Hematopoietic multipotent progenitor cell treated with erythropoietin and hydrocortisone succinate and interleukin-3 and kit ligand, for 4 days (in vitro differentiated cells): ENCODE data around the gene ADAM19.

Experiments used
- DNase-seq: peaks from one replicate; pipeline ENCODE4 v3.0.0-alpha.2; 2015

The ADAM19 gene

DNA sequence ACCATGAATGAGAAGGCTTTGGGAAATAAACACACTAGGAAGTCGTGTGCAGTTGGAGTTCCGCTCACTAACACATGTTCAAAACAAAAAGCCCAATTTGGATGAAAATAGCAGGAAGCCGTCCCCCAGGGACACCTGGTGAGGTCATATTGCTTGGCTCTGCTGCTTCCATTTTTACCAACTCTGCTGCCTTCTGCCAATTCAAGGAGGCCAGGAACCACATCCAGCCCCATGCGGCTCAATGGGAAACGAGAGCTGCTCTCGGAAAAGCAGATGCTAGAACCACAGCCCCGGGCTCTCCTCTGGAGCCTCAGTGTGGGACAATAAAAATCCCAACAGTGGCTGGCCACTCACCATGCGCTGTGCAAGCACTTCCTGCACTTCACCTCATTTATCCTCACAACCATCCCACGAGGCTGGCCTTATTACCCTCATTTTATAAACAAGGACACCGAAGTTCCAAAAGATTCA, 13.4 kb downstream of the ADAM19 start:
- DNase-seq: no peak

DNA sequence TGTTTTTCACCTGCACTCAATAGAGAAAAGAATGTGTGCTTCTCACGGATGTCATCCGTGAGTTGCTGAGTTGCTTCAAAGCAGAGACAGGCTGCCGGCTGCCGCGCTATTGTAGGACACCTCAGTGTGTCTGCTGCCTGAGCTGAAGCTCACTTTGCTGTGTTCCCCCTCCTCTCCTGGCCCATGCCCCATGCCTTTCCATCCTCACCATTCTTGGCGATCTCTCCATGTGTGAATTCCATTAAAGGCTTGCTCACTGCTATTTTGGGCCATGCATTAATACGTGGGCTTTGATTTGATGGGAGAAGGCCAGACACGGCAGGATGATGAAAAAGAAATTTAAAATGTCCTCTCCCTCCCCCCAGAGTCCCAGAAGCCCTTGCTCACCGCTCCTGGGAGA, 14.5 kb downstream of the ADAM19 start:
- no peak for DNase-seq

DNA sequence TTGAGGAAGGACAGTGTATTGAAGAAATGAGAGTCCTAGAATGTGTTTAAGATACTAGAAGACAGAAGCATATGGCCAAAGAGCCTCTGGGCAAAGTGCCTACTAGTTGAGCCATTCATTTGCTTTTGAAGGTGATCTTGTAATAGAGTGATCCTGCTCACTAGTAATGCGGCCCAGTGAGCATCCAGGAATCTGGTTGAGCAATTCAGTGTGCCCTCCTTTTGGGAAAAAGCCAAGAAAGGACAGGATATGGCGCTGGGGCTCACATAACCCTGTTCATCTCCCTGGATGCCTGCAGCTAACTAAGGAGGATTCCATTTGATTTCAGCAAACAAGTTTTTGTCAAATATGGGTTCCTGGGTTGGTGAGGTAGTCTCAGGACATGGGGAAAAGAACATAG, 16.3 kb downstream of the ADAM19 start:
- no peak for DNase-seq

DNA sequence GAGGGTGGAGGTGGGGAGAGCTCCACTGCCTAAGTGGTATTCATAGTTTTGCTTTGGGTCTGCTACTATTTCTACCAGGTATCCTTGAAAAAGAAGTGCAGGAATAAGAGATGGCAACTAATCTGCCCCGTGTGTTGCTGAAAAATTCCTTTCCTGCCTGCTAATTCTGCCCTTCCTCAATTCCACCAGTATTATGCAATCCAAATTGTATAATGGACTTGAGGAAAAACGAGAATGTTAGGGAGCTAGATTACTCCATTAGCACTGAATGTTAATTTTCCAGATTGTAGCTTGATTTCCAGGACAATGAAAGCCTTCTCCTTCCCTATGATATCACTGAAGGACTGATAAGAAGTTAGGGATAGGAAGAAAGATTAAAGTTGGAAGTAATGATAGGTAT, 16.9 kb downstream of the ADAM19 start:
- no peak for DNase-seq

DNA sequence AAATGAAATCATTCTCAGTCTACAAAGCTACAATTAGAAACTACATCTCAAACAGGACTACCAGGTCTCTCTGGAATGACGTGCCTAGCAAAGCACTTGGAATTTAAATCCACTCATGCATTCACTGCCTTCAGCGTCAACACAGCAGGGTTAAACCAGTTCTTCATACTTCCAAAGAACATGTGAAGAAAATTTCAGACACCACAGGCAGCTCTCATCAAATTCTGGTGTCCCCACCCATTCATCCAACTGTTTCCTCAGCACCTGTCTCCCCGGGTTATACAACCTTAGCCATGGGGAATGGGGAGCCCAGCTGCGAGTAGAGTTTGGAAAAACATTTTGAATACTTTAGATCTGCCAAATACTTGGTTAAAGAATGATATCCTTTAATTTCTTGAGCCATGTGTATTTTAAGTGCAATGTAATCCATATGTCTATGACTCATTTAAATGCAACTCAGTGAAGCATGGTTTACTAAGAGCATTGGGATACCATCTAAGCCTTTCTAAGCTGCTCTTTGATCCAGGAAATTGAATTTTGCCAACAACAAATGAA, 17.5 kb downstream of the ADAM19 start:
- no peak for DNase-seq

DNA sequence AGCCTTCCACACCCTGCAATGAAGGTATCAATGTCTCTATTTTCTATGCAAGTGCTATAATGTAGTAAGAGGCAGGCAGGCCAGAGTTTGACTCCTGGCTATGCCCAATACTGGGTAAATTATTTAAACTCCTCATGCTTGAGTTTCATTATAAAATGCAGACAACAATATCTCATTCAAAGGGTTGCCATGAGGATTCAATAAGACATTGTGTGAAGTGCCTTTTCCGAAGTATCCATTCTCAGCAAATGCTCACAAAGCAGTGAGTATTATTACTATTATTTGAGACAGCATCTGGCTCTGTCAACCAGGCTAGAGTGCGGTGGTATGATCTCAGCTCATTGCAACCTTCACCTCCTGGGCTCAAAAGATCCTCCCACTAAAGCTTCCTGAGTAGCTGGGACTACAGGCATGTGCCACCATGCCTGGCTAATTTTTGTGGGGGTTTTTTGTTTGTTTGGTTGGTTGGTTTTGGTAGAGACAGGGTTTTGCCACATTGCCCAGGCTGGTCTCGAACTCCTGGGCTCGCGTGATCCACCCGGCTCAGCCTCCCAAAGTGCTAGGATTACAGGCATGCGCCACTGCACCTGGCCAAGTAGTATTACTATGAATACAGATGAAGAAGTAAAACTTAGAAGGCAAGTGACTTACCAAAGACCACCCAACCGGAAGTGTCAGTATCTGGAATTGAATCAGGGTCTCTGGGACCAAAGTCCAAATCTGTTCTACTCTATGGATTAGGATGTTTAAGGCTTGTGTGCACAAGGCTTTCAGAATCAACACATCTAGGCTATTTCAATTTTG, 18.8 kb downstream of the ADAM19 start:
- DNase-seq: no peak

DNA sequence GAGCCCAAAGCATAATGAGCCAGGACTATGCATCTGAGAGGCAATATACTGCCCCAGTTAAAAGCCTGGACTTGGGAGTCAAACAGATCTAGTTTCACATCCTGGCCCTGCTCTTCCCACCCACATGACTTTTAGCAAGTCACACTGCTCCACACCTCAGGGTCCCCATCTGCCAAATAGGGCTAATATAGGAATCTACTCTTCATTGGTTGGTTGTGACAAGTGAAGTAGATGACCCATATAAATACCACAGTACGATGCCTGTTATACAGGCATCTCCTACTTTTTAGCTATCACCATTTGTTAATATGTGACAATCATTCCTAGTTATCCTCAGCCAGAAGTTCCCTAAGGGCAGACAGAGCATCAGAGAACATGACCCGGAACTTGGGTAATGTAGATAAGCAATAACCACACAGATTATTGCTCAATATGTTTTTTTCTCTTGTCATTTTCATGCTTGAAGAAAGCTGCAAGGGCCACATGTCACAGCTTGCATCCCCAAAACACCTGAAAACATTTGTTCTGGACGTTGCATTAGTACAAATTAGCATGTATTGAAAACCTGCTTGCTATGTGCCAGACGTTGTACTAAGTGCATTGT, 20.4 kb downstream of the ADAM19 start:
- peak; percentile 64 for DNase-seq

DNA sequence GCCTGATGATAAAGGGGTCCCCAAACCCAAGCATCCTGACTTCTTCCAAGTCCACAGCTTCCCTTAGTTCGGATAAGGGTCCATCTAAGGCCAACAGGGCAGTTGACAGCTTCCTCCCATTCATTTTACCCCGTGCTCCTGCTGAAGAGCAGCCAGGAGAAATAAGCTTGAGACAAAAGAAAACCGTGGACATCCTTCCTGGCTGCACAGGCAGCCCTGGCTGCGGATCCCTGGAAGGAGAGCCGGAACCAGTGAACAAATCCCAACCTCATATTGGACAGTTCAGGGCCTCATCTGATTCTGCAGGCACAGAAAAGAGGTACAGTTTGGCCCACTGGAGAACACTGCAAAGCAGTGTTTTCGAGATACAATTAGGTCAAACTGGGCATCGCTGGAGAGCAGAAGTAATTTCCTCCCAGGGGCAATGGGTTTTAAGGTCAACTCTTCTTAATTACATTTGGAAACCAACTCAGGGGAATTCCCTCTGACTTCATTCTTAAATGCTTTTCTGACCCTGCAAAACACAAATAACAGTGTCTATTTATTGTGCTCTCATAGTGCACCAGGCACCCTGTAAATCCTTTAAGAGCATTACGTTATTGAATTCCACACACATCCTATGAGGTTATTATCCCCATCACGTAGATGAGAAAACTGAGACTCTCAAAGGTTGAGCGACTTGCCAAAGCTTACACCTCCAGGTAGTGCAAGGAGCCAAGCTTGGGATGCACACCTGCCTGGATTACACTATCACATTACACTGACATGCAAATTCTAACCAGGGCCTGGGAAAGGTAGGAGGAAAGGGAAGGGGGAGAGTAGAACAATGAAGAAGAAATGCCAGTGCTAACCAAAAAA, 21.2 kb downstream of the ADAM19 start:
- no peak for DNase-seq

DNA sequence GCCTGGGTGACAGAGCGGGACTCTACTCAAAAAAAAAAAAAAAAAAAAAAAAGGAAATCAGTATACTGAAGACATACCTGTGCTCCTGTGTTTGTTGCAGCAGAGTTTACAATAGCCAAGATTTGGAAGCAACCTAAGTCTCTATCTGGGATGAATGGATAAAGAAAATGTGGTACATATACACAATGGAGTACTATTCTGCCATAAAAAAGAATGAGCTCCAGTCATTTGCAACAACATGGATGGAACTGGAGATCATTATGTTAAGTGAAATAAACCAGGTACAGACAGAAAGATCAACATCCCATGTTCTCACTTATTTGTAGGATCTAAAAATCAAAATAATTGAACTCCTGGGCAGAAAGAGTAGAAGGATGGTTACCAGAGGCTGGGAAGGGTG, 22.9 kb downstream of the ADAM19 start:
- no peak for DNase-seq

DNA sequence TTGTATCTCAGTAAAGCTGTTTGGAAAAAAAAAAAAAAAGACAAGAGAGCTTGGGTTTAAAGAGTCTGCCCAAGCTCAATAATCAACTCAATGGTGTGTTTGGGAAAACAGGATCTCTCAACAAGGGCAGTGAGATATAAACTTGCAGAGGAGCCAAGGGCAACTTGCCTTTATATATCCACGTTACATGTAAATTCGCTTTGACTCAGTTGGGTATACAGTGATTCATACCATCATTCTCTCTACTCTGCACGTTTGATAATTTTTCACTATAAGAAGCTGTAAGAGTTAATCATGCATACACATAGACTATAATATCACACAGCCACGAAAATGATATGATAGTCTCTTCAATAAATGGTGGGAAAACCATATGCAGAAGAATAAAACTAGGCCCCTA, 24.9 kb downstream of the ADAM19 start:
- no peak for DNase-seq

DNA sequence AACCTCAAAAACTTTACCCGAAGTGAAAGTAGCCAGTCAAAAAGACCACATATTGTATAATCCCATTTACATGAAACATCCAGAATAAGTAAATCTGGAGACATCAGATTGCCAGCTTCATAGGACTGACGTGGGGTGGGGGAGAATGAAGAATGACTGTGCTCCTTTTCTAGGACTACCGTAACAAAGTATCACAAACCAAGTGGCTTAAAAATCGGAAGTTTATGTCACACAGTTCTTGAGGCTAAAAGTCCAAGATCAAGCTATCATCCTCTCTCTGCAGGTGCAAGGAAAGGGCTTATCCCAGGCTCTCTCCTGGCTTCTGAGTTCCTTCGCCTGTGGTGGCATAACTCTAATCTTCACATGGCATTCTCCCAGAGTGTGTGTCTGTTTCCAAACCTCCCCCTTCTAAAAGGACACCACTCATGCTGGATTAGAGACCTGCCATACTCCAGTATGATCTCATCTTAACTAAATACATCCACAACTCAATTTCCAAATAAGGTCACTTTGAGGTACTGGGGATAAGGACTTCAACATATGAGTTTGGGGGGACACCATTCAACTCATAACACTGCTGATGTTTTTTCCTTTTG, 25.5 kb downstream of the ADAM19 start:
- no peak for DNase-seq

DNA sequence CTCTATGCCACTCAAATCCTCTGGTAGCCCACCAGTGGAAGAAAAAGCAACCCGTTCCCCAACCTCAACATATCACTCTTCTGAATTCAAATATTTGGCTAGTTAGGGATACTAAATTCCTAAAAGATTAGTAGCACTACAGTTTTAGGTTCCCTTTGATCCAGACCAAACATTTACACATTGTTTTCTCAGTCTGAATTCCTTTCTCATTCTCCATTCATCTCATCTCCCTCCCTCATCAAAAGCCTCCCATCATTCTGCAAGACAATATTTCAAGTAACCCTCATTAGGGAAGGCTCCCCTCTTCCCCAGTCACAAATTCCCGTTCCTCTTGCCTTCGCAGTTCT, 26.3 kb downstream of the ADAM19 start:
- DNase-seq: no peak

DNA sequence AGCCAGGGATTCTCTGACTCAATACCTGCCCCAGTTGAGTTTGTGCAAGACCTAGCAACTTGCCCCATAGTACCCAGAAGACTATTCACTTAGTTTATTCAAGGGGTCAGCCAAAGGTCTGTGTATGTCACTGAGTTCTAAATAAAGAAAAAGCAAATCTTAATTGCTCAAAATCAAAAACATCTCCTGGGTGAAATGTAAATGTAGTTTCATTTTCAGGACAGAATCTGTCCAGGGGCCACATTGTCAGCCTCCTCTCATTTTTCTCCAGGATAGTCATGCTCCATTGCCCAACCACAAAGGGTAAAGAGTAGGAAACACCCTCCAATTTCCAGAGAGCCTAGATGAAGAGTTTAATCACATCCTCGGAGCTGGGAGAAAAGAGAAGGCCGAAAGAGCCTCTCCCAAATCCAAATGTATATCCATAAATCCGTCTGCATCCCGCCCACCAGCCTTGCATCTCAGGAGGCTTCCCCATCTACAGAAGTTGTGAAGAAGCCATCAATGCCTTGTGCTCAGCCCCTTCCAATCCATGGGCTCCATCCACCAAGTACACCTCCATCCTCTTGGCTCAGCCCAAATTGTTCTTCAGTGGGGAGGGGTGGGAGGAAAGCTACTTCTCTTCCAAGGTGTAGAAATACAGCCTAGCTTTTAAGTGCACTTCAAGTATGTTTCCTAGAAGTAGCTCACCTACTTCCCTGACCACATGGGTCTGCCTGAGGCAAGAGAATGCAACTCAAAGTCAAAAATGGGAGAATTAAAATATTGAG, 26.9 kb downstream of the ADAM19 start:
- DNase-seq: no peak

DNA sequence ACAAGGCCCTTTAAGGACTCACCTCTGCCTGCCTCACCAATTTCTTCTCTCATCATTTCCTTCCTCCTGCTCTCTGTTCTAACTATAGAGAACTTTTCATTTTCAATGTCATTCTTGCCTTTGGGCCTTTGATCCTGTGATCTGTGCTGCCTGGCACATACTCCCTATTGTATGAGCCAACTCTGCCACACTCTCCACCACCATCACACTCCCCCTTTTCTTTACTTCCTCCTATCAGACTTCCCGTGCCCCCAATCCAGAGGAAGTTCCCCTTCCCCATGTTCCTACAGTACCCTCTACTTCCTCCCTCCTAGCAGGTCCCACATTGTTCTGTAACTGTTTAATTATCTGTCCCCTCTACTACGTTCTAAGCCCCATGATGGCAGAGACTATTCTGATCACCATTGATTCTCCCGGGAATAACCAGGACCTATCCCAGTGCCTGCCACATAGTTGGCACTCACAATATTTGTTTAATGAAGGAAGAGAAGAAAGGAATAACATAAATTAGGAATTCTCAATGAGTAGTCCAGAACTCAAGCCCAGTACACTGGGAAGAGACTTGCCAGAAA, 27.5 kb downstream of the ADAM19 start:
- DNase-seq: no peak

DNA sequence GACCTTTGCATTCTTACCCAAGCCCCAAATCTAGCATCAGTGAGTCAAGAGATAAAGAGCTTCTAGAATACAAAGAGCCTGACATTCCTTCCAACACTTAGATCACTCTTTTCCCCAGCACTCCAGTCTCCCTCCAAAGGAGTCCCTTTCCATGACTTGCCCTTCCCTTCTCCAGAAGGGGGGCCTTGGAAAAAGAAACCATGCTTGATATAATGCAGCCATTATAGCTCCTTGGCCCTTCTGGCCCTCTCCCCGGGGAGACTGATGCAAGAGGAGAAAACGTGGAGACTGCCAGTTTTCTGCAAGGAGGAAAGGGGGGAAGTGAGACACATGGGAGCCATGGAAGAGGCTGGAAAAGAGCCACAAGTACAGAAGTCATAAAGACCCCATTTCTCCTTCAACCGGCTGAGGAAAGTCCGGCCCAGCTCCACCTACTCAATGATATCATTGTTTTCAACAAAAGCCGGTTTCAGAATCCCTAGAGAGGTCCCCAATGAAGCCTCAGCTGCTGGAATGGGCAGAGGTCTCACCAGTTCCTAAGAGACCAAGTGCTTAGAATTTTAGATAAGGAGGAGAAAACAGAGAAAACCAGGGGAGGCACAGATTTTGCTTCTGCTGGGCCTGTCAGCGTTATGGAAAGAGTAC, 29.0 kb downstream of the ADAM19 start:
- no peak for DNase-seq

DNA sequence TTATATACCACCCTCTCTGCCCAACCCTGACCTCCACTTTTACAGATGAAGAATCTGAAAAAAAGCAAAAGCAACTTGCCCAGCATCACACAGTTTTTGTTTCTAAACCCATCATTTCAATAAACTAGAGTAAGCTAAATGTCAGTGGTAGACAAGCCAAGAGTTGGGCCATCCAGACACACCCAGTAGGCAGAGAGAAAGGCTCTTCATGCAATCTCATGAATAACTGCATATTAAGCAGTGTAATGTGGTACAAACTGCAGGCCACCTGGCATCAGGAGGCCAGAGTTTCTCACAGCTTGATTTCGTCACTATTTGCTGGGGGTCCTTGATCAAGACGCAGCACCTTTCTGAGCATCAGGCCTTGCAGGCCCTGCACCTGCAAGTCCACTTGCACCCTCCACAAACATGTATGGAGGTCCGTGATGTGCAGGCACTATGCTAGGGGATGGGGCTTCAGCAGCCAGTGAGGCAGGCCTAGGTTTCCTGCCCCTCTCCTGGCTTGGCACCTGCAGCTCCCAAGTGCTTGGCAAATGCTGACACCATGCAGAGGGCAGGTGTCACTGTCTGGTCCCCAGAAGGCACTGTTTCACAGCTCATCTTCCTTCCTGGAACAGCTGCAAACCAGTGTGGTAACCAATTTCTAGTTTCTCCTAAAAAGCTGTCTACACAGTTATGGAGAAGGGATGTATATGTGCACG, 29.8 kb downstream of the ADAM19 start:
- DNase-seq: no peak

DNA sequence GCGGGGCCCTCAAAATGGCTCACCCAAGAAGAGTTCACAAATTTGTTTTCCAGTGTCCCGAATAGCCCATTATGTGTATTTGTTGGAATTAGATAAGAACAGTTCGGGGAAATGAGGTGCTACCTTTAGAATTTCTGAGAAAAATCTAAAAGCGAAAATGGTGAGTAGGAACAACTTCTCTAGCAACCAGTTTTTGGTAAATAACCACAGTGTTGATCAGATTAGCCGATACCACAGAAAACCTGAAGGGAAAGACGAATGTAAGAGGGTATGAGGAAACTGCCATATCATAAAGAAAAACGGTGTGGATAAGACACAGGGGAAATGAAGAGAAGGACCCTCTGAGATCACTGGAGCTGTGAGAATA, 31.0 kb downstream of the ADAM19 start:
- peak; percentile 66 for DNase-seq

DNA sequence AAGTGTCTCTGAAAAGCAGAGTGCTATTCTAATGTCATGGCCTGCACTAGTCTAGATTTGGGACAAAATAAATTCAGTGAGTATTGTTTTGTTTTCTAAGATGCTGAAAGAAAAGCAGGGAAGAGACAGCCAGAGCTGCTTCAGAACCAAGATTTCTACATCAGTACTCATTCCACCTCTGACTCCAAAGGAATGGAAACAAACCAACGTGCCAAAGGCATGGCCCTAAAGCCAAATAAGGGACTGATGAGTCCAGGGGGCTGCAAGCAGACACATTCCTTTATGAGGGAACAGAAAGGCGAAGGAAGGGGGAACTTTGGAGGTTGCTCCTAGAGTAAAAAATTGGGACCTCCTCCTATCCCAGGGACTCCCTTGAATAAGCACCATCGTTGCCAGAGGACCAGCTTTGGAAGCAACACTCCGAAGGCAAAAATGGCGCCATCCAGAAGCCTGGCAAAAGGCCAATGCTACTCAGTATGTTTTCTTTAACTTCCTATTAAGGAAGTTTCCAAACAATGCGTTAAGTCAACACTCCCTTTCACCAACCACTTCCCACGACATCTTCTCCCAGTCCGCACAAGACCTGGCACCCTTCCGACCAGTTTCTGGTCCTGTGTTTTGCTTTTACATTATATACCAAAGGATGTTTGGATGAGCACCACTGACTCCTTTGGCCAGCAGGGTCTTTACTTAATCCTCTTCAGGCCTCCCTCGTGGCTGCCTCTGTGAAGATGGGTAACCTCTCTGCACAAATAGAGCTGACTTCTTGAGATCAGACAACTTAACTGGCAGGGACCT, 31.6 kb downstream of the ADAM19 start:
- DNase-seq: no peak

DNA sequence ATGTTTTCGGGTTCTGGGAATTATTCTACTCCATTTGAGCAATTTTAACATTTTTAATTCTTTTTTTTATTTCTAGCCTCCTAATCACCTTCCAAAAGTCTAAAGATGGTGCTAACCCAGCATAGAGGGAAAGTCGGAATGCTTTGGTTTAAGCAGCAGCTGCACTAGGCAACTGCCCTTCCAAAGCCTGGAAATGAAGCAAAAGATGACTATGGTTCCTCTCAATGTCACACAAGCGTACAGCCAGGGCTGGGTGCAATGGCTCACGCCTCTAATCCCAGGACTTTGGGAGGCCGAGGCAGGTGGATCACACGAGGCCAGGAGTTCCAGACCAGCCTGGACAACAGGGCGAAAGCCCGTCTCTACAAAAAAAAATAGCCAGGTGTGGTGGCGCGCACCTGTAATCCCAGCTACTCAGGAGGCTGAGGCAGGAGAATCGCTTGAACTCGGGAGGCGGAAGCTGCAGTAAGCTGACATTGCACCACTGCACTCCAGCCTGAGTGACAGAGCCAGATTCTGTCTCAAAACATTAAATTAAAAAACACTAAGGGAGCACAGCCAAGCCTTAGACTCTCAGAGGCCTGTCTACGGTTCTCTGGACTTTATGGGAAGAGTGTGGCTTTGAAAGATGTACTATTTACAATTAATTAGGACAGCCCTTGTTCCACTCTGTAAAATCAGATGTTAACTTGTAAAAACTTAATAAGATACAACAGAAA, 33.1 kb downstream of the ADAM19 start:
- DNase-seq: no peak
